ENCODE results near the gene NEU2.

The NEU2 gene

GRCh38 chr2:233002829-233003657 lies 29.4 kb upstream of the NEU2 start:
- no peaks in the 10 kb centered on the region for H3K9me3 ChIP-seq
- H3K4me3 ChIP-seq, result no peak overlapping the region
- H3K36me3 ChIP-seq (replicated peaks), result no peaks in the 10 kb centered on the region
- in situ Hi-C loops (cut with MboI; ENCODE audit: low sequenced_read_pairs), result no loop called here
- no peaks in the 10 kb centered on the region for H3K27me3 ChIP-seq (ENCODE audit: low read depth)
- no peaks in the 10 kb centered on the region for H3K4me1 ChIP-seq
- DNase-seq (ENCODE audit: low spot score in 2 of 2), result no peak

DNA sequence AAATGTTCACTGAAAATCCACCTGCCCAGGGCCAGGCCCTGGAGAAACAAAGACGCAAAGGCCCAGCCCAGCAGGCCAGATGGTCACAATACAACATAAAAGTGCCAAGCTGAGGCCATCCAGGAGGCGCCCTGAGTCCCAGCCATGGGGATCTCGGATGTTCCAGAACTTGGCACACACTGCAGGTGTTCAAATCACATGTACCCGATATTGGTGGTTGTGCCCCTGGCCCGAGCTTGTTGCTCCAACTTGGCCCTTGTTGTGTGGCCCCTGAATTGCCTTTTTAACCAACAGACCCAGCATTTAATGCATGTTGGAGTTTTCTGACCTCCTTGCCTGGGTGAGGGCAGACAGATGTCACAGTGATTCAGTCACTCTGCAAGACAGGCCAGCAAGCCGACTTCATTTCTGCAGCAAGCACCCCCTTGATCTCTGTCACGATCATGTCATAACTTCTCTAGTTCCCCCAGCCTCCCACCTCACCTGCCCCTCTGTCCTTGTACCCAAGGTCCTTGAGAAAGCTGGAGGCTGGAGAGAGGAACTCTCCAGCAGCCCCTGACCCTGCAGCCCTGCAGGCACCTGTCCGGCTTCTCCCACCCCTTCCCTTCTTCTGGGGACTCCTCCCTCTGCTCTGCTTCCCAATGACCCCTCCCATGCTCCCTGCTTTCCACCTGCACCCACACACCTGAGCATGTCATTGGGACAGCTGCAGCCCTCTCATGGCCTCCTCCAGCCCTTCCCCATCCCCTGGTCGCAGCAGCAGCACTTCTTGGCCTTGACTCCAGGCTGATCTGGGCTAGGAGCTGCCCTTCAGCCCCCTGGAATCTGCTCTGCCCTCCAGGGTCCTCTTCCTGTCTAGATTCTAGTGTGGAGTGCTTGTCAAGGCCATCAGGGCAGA lies 28.6 kb upstream of the NEU2 start:
- Histone ChIP-seq H3K27me3 (ENCODE audit: low read depth) (no peaks in the 10 kb centered on the region), H3K4me1 (no peaks in the 10 kb centered on the region), H3K4me3 (no peak overlapping the region), H3K9me3 (no peaks in the 10 kb centered on the region), H3K36me3 (replicated peaks) (no peaks in the 10 kb centered on the region)
- no peak for DNase-seq (ENCODE audit: low spot score in 2 of 2)
- in situ Hi-C loops (cut with MboI; ENCODE audit: low sequenced_read_pairs), result no loop called here

- Histone ChIP-seq H3K4me3 (no peak overlapping the region), H3K36me3 (replicated peaks) (no peaks in the 10 kb centered on the region), H3K9me3 (no peaks in the 10 kb centered on the region), H3K4me1 (no peaks in the 10 kb centered on the region), H3K27me3 (ENCODE audit: low read depth) (no peaks in the 10 kb centered on the region)
- in situ Hi-C loops (cut with MboI; ENCODE audit: low sequenced_read_pairs), result no loop called here
- DNase-seq (ENCODE audit: low spot score in 2 of 2), result no peak
These were observed 27.4 kb upstream of the NEU2 start for GRCh38 chr2:233005096-233005495.

DNA sequence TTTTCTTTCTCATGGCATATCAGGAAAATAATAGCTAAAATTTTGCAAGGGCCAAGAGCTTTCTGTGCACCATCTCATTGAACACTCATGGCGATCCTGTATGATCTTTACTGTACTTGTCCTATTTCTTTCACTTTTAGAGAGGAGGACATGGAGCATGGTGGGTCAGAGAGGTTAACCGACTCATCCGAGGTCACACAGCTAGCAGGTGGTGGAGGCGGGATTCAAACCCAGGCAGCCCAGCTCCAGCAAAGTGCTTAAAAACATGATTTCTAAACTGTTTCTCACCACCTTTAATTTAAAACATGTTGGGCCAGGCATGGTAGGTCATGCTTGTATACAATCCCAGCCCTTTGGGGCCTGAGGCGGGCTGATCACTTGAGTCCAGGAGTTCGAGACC lies 25.8 kb upstream of the NEU2 start:
- Histone ChIP-seq H3K27me3 (ENCODE audit: low read depth) (no peaks in the 10 kb centered on the region), H3K4me3 (no peak overlapping the region), H3K4me1 (no peaks in the 10 kb centered on the region), H3K36me3 (replicated peaks) (no peaks in the 10 kb centered on the region), H3K9me3 (no peaks in the 10 kb centered on the region)
- in situ Hi-C loops (cut with MboI; ENCODE audit: low sequenced_read_pairs), result no loop called here
- no peak for DNase-seq (ENCODE audit: low spot score in 2 of 2)

DNA sequence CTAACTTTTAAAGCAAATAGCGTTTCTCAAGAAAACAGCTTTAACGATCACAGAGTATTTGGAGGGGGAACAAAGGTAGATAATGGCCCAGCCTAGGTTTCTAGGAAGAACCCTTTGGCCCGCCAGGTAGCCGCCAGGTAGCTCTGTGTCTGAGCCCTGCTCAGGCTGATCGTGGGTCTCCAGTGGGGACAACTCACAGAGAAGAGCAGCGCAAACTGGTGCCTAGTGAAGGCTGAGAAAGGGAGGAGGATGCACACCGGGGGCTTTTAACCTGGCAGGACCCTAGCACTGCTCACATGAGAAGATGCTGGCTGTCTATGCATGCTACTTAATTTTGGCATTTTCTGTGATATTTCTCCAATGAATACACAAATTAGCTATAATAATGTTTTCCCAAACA lies 25.2 kb upstream of the NEU2 start:
- Histone ChIP-seq H3K9me3 (no peaks in the 10 kb centered on the region), H3K4me3 (no peak overlapping the region), H3K4me1 (no peaks in the 10 kb centered on the region), H3K36me3 (replicated peaks) (no peaks in the 10 kb centered on the region), H3K27me3 (ENCODE audit: low read depth) (no peaks in the 10 kb centered on the region)
- in situ Hi-C loops (cut with MboI; ENCODE audit: low sequenced_read_pairs), result no loop called here
- no peak for DNase-seq (ENCODE audit: low spot score in 2 of 2)

DNA sequence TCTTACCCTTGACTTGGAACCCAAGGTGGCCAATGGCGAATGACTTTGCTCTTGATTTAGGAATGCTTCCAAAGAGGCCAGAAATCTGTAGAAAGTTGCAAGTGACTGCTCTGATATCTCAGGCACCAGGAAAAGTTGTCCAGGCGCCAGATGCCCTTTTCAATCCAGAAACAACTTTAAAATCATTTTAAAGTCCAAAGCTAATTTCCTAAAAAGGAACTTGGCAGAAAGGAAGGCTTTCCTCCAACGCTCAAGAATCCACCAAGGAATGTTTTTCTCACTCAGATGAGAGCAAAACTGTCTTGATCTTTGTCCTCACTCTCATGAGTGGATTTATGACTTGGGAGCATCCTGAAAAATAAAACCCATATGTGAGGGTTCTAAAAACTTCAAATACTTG lies 24.7 kb upstream of the NEU2 start:
- Histone ChIP-seq H3K27me3 (ENCODE audit: low read depth) (no peaks in the 10 kb centered on the region), H3K4me1 (no peaks in the 10 kb centered on the region), H3K36me3 (replicated peaks) (no peaks in the 10 kb centered on the region), H3K9me3 (no peaks in the 10 kb centered on the region), H3K4me3 (no peak overlapping the region)
- in situ Hi-C loops (cut with MboI; ENCODE audit: low sequenced_read_pairs), result no loop called here
- DNase-seq (ENCODE audit: low spot score in 2 of 2), result no peak

- in situ Hi-C loops (cut with MboI; ENCODE audit: low sequenced_read_pairs), result no loop called here
- Histone ChIP-seq H3K4me3 (no peak overlapping the region), H3K4me1 (no peaks in the 10 kb centered on the region), H3K9me3 (no peaks in the 10 kb centered on the region), H3K27me3 (ENCODE audit: low read depth) (no peaks in the 10 kb centered on the region), H3K36me3 (replicated peaks) (no peaks in the 10 kb centered on the region)
- DNase-seq (ENCODE audit: low spot score in 2 of 2), result no peak
These were observed 22.8 kb upstream of the NEU2 start for GRCh38 chr2:233009661-233010060.

GRCh38 chr2:233010569-233011267 lies 21.8 kb upstream of the NEU2 start:
- Histone ChIP-seq H3K4me3 (no peak overlapping the region), H3K4me1 (no peaks in the 10 kb centered on the region), H3K27me3 (ENCODE audit: low read depth) (no peaks in the 10 kb centered on the region), H3K9me3 (no peaks in the 10 kb centered on the region), H3K36me3 (replicated peaks) (no peaks in the 10 kb centered on the region)
- in situ Hi-C loops (cut with MboI; ENCODE audit: low sequenced_read_pairs), result no loop called here
- DNase-seq (ENCODE audit: low spot score in 2 of 2), result no peak

DNA sequence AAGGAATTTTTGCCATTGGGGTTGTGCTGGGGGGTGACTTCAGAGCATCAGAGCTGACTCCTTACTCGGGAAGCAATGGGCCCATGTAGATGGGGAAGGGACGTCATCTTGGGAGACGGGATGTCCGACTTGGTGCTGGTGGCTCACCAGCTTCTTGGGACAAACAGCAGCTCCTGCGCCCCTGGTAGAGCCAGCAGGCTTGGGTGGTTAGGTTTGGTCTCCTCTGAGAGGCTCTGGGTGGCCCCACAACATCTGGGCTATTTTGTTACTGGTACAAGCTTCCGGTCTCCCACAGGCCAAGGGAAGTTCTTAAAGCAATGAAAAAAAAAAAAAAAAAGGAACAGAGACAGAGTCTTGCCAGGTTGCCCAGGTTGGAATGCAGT lies 21.2 kb upstream of the NEU2 start:
- Histone ChIP-seq H3K27me3 (ENCODE audit: low read depth) (no peaks in the 10 kb centered on the region), H3K36me3 (replicated peaks) (no peaks in the 10 kb centered on the region), H3K4me1 (no peaks in the 10 kb centered on the region), H3K9me3 (no peaks in the 10 kb centered on the region), H3K4me3 (no peak overlapping the region)
- in situ Hi-C loops (cut with MboI; ENCODE audit: low sequenced_read_pairs), result no loop called here
- DNase-seq (ENCODE audit: low spot score in 2 of 2), result no peak

- in situ Hi-C loops (cut with MboI; ENCODE audit: low sequenced_read_pairs), result no loop called here
- Histone ChIP-seq H3K36me3 (replicated peaks) (no peaks in the 10 kb centered on the region), H3K4me3 (no peak overlapping the region), H3K9me3 (no peaks in the 10 kb centered on the region), H3K4me1 (no peaks in the 10 kb centered on the region), H3K27me3 (ENCODE audit: low read depth) (no peaks in the 10 kb centered on the region)
- DNase-seq (ENCODE audit: low spot score in 2 of 2), result no peak
These were observed 20.8 kb upstream of the NEU2 start for GRCh38 chr2:233011702-233012131.

DNA sequence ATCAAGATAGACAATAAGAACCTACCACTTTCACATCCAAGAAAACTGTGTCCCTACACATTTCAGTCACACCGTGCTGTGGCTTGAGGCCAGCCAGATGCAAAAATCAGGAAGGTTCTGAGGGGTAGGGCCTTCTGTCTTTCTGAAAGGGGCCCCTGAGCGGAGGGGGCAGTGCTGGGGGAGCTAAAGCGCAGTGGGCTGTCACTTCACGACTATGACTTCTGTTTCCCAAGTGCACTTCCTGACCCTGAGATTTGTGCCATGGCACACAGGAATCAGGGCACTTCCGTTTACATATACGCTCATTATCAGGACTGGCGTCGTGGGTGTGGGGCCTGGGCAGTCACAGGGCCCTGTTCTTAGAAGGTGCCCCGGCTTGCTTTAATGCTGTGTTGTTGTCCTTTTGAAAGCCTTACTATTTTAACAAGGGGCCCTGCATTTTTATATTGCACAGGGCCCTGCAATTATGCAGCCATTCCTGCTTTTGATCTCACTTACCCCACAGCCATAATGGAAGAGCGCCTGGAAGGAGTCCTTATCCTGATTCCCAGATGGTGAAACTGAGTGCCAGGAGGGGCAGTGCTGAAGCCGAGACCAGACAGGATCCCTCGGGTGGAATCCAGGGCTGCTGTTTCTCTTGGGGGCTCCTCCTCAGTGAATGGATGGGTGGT lies 20.0 kb upstream of the NEU2 start:
- H3K27me3 ChIP-seq (ENCODE audit: low read depth), result no peaks in the 10 kb centered on the region
- no peaks in the 10 kb centered on the region for H3K36me3 ChIP-seq (replicated peaks)
- no peak overlapping the region for H3K4me3 ChIP-seq
- no peak for DNase-seq (ENCODE audit: low spot score in 2 of 2)
- no peaks in the 10 kb centered on the region for H3K4me1 ChIP-seq
- no peaks in the 10 kb centered on the region for H3K9me3 ChIP-seq
- in situ Hi-C loops (cut with MboI; ENCODE audit: low sequenced_read_pairs), result no loop called here

DNA sequence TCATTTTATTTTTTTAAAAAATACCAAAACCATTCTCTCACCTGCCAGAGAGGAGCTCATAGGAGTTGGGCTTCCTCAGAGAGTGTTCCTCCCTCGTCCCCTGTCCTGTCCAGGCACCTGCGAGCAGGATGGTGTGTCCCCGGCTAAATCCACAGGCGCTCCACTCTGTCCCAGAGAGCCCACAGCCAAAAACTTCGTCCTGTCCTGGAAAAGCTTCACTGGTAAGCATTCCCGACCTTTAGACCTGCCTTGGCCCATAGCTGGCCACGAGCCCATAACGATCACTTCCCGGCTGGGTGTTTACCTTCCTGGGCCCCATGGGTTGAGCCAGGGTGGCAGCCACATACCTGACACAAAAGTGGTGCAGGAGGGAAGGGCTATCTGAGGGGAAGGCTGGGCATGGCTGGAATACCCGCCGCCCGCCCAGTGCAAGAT lies 19.4 kb upstream of the NEU2 start, which contains the start of gene NGEF:
Gene NGEF (minus strand): TSS at position 230 of the 435 bp plus-strand sequence. CDS start 38,366 bp downstream, outside the sequence.
- Histone ChIP-seq H3K9me3 (no peaks in the 10 kb centered on the region), H3K27me3 (ENCODE audit: low read depth) (no peaks in the 10 kb centered on the region), H3K4me3 (no peak within 1 kb of the TSS), H3K4me1 (no peaks in the 10 kb centered on the region), H3K36me3 (replicated peaks) (no peaks in the 10 kb centered on the region)
- DNase-seq (ENCODE audit: low spot score in 2 of 2), result no peak
- in situ Hi-C loops (cut with MboI; ENCODE audit: low sequenced_read_pairs), result no loop called here

GRCh38 chr2:233013650-233014049 lies 18.8 kb upstream of the NEU2 start:
- in situ Hi-C loops (cut with MboI; ENCODE audit: low sequenced_read_pairs), result no loop called here
- H3K36me3 ChIP-seq (replicated peaks), result no peaks in the 10 kb centered on the region
- no peaks in the 10 kb centered on the region for H3K9me3 ChIP-seq
- H3K27me3 ChIP-seq (ENCODE audit: low read depth), result no peaks in the 10 kb centered on the region
- H3K4me3 ChIP-seq, result no peak overlapping the region
- no peaks in the 10 kb centered on the region for H3K4me1 ChIP-seq
- no peak for DNase-seq (ENCODE audit: low spot score in 2 of 2)
